Heart left ventricle (tissue), 16 donors: ENCODE measurements around the gene OR4D1. TPM values are rescaled to one million over a fixed set of nuclear protein-coding genes. Genes with fewer than 3 reads are reported as not detected.

Source experiments
- ATAC-seq, 4 donors: fragments of 200-7000 bp; cut with Tn5 transposase; one replicate each; pipeline ENCODE4 v1.9.1; 2020 to 2022; ENCODE audit warnings: moderate library complexity in 4 of 4, mild to moderate bottlenecking in 3 of 4, moderate number of reproducible peaks in 1 of 4
- DNase-seq, 5 donors: peaks; one replicate each; pipeline ENCODE4 v3.0.0-alpha.2; 2020
- H3K27ac ChIP-seq, 12 donors: fragments of 200-600 bp; sonication (generic) in 4 of 12; one replicate each; pipeline versions ENCODE4 v1.5.0 to v1.8.0; 2016 to 2022; ENCODE audit warnings: mild to moderate bottlenecking in 2 of 12
- H3K27me3 ChIP-seq, 9 donors: fragments of 200-600 bp; sonication (generic) in 2 of 9; one replicate each; pipeline versions ENCODE4 v1.5.1 to v1.8.0; 2016 to 2022; ENCODE audit warnings: mild to moderate bottlenecking in 3 of 9
- H3K36me3 ChIP-seq, 9 donors: fragments of 200-600 bp; sonication (generic) in 2 of 9; one replicate each; pipeline versions ENCODE4 v1.5.0 to v1.8.0; 2018 to 2022; ENCODE audit warnings: mild to moderate bottlenecking in 2 of 9
- H3K4me1 ChIP-seq, 12 donors: fragments of 200-600 bp; sonication (generic) in 4 of 12; one replicate each; pipeline versions ENCODE4 v1.5.0 to v1.8.0; 2016 to 2022; ENCODE audit warnings: mild to moderate bottlenecking in 3 of 12
- H3K4me3 ChIP-seq, 12 donors: fragments of 200-600 bp; sonication (generic) in 4 of 12; one replicate each; pipeline versions ENCODE4 v1.5.0 to v1.8.0; 2017 to 2022; ENCODE audit warnings: mild to moderate bottlenecking in 9 of 12, moderate library complexity in 4 of 12
- H3K9me3 ChIP-seq, 12 donors: fragments of 200-600 bp; sonication (generic) in 4 of 12; one replicate each; pipeline versions ENCODE4 v1.5.0 to v1.8.0; 2016 to 2022; ENCODE audit warnings: mild to moderate bottlenecking in 1 of 12
- CTCF ChIP-seq, 12 donors: fragments of 200-600 bp; sonication (generic) in 4 of 12; IDR thresholded peaks; one replicate each; pipeline versions ENCODE4 v1.5.0 to v1.8.0; 2018 to 2022; ENCODE audit warnings: antibody characterized with exemption in 12 of 12, mild to moderate bottlenecking in 5 of 12
- POLR2A ChIP-seq, 2 donors: fragments of 450-650 bp; IDR thresholded peaks; one replicate each; pipeline ENCODE4 v1.6.1; 2017; ENCODE audit warnings: antibody characterized with exemption in 2 of 2, mild to moderate bottlenecking in 2 of 2, moderate library complexity in 2 of 2
- WGBS, 4 donors: extraction: QIAGEN DNeasy Blood & Tissue Kit in 2 of 4; methylation state at CpG; one replicate each; pipeline versions ENCODE4 v1.1.5 to v1.1.7; 2013 to 2018; 5-methylcytosine and 5-hydroxymethylcytosine counted together
- intact Hi-C, 10 donors: fragments of 100-400 bp; cut with DNase I; formaldehyde crosslinking; loops; one replicate each; pipeline versions ENCODE4 v1.11.1 to v1.14.2; 2022
- polyA plus RNA-seq, 2 donors: library from polyadenylated mRNA; stranded (reverse); fragments of 200-250 nt; gene quantifications; one replicate each; pipeline ENCODE4 v1.2.3, GENCODE V29; 2013
- total RNA-seq, 9 donors: library from RNA; depleted of rRNA in 2 of 9; stranded (reverse); fragments of >200 nt in 2 of 9; fragmentation: NEBNext Ultra II Directional in 3 of 9; extraction: Animal tissue kit (Norgen Biotek cat#: 25700) in 3 of 9; gene quantifications; one replicate each; pipeline versions ENCODE4 v1.1.0 to v1.2.4, GENCODE V29; 2016 to 2023
- donor health status: ischemic (EF 13 %, LVEDD 7.1; RV severe dilation, severe dysfunction).
- donor health status: healthy with polysubstance abuse.
- donor health status: DM: no; HTN: yes; CAD: no.
- donor health status: DM: no; HTN: no; CAD: no.
- donor health status: ischemic (EF 25% LVEDD 6.9; RV normal size, moderate dysfunction).
- donor health status: ischemic (EF 25% LVEDD 5.7; RV mildly dilated, moderate dysfunction).
- donor health status: healthy.
- donor health status: DM: yes; HTN: yes; CAD: no.
- donor health status: ischemic (EF 35%, LVEDD 5.7; RV mildly dilated, moderate dysfunction).
- donor health status: nonischemic (EF 11% LVEDD 7.7; RV severe dilation, severe dysfunction).
- donor health status: DM: yes; HTN: yes; CAD: no.
- donor health status: PGD.
- donor health status: ischemic (EF 29% LVEDD 5.4; RV normal size, mild dysfunction).
- donor health status: nonischemic (EF 23%, LVEDD 6.1; RV moderate dilation, normal function).

OR4D1 gene
- total and polyA plus RNA-seq, 11 donors = not detected

- Histone ChIP-seq H3K36me3 (no peaks in the 10 kb centered on the region), H3K27ac (no peak overlapping the region), H3K27me3 (peaks cover 0 to 54% (median 0%) of the 10 kb centered on the region in 9 donors), H3K9me3 (no peaks in the 10 kb centered on the region), H3K4me3 (no peak overlapping the region), H3K4me1 (no peaks in the 10 kb centered on the region)
- intact Hi-C loops = no loop called here
- no peak for TF ChIP-seq CTCF (IDR thresholded peaks at IDR 0.05)
- no peak for TF ChIP-seq POLR2A (IDR thresholded peaks at IDR 0.05)
- ATAC-seq (no peak), DNase-seq (no peak)
- 9 to 20% (median 15%) methylated on average over 2 of the region's 2 CpGs for WGBS, 4 donors
Observed at GRCh38 chr17:58165981-58166380, 17.8 kb downstream of the OR4D1 start.

- Histone ChIP-seq H3K4me3 (no peak within 1 kb of the TSS), H3K4me1 (no peaks in the 10 kb centered on the region), H3K27ac (no peak within 1 kb of the TSS), H3K36me3 (no peaks in the 10 kb centered on the region), H3K9me3 (no peaks in the 10 kb centered on the region), H3K27me3 (peaks cover 0 to 50% (median 0%) of the 10 kb centered on the region in 9 donors)
- TF ChIP-seq POLR2A (IDR thresholded peaks at IDR 0.05) (no peak), CTCF (IDR thresholded peaks at IDR 0.05) (no peak)
- WGBS, 4 donors = 58 to 64% (median 61%) methylated on average over 6 of the region's 6 CpGs
- intact Hi-C loops = no loop called here
- ATAC-seq = no peak
- no peak for DNase-seq
Observed at GRCh38 chr17:58166682-58167081, 18.5 kb downstream of the OR4D1 start, which contains the start of gene OR4D2. Gene OR4D2 (plus strand): TSS chr17:58166982. CDS start chr17:58169656, 2,674 bp downstream.

- H3K36me3 ChIP-seq = no peaks in the 10 kb centered on the region
- WGBS, 4 donors = 51 to 58% (median 57%) methylated on average over 4 of the region's 4 CpGs
- H3K4me3 ChIP-seq = no peak overlapping the region
- peak overlapping the region in 1 of 12 donors; percentile 49 for H3K27ac ChIP-seq
- H3K4me1 ChIP-seq = no peaks in the 10 kb centered on the region
- no peaks in the 10 kb centered on the region for H3K9me3 ChIP-seq
- no peak for TF ChIP-seq CTCF (IDR thresholded peaks at IDR 0.05)
- no peak for TF ChIP-seq POLR2A (IDR thresholded peaks at IDR 0.05)
- peaks cover 0 to 31% (median 0%) of the 10 kb centered on the region in 9 donors for H3K27me3 ChIP-seq
- ATAC-seq (no peak), DNase-seq (no peak)
- intact Hi-C loops = no loop called here
Observed at GRCh38 chr17:58170622-58171021, 22.4 kb downstream of the OR4D1 start.

- 19 to 39% (median 32%) methylated on average over 2 of the region's 2 CpGs for WGBS, 4 donors
- peaks cover 0 to 38% (median 0%) of the 10 kb centered on the region in 9 donors for H3K27me3 ChIP-seq
- intact Hi-C loops = no loop called here
Observed at GRCh38 chr17:58172369-58173071, 24.3 kb downstream of the OR4D1 start.

More at GRCh38 chr17:58172369-58173071, 24.3 kb downstream of the OR4D1 start:
- no peaks in the 10 kb centered on the region for H3K4me1 ChIP-seq
- TF ChIP-seq POLR2A (IDR thresholded peaks at IDR 0.05) (no peak), CTCF (IDR thresholded peaks at IDR 0.05) (peak in 9 of 12 donors; percentile 8 to 40 (median 36))
- no peak overlapping the region for H3K27ac ChIP-seq
- H3K4me3 ChIP-seq = no peak overlapping the region
- H3K9me3 ChIP-seq = no peaks in the 10 kb centered on the region
- no peaks in the 10 kb centered on the region for H3K36me3 ChIP-seq
- DNase-seq (no peak), ATAC-seq (no peak)
